Peyer's patch (tissue), 4 donors: ENCODE data around the gene ZNF146.

Experiments used
- POLR2A ChIP-seq, 2 donors: fragments of 450-650 bp; IDR thresholded peaks; one replicate each; pipeline ENCODE4 v1.5.1; 2017; ENCODE audit warnings: antibody characterized with exemption in 2 of 2, mild to moderate bottlenecking in 2 of 2, moderate library complexity in 2 of 2
- TF ChIP-seq, protein P1 (sequence below), 6 experiments: fragments of 450-650 bp in 4 of 6; fragments of 200-600 bp in 2 of 6; sonication (generic) in 1 of 6; IDR thresholded peaks; one replicate each; pipeline ENCODE4 v1.5.1; 2017 to 2019; ENCODE audit warnings: antibody characterized with exemption in 6 of 6, mild to moderate bottlenecking in 3 of 6, moderate library complexity in 1 of 6

DNA sequence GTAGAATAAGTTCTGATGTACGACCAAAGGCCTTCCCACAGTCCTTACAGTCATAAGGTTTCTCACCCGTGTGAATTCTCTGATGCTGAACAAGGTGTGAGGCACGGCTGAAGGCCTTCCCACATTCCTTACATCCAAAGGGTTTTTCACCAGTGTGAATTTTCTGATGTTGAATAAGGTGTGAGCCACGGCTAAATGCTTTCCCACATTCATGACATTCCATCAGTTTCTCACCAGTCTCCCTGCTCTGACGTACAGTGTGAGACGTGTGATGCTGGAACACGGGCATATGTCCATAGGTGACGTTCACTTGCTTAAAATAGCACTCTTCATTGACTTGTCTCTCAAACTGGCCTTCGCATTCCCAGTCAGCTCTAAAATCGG, 31.7 kb upstream of the ZNF146 start:
- TF ChIP-seq POLR2A (IDR thresholded peaks at IDR 0.05), result no peak
- TF ChIP-seq, protein P1, sequence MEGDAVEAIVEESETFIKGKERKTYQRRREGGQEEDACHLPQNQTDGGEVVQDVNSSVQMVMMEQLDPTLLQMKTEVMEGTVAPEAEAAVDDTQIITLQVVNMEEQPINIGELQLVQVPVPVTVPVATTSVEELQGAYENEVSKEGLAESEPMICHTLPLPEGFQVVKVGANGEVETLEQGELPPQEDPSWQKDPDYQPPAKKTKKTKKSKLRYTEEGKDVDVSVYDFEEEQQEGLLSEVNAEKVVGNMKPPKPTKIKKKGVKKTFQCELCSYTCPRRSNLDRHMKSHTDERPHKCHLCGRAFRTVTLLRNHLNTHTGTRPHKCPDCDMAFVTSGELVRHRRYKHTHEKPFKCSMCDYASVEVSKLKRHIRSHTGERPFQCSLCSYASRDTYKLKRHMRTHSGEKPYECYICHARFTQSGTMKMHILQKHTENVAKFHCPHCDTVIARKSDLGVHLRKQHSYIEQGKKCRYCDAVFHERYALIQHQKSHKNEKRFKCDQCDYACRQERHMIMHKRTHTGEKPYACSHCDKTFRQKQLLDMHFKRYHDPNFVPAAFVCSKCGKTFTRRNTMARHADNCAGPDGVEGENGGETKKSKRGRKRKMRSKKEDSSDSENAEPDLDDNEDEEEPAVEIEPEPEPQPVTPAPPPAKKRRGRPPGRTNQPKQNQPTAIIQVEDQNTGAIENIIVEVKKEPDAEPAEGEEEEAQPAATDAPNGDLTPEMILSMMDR (IDR thresholded peaks at IDR 0.05), result no peak
